Esophagus squamous epithelium (tissue), 5 donors: ENCODE results near the gene DYNC1I1. TPM values are rescaled to one million over a fixed set of nuclear protein-coding genes. Genes with fewer than 3 reads are reported as not detected.

Experiments
- DNase-seq: peaks from one replicate; lab custom pipeline; 2025; lab: John Stamatoyannopoulos, UW
- H3K27ac ChIP-seq, 4 donors: fragments of 200-600 bp; sonication (generic); one replicate each; pipeline ENCODE4 v1.5.1; 2016 to 2019; ENCODE audit warnings: mild to moderate bottlenecking in 1 of 4
- H3K27me3 ChIP-seq, 4 donors: fragments of 200-600 bp; sonication (generic); 1 replicate in 3 of 4; 2 replicates in 1 of 4; pipeline versions ENCODE4 v1.5.1 to v1.6.0; 2017 to 2021; ENCODE audit warnings: antibody characterized with exemption in 1 of 4
- H3K36me3 ChIP-seq, 3 donors: fragments of 200-600 bp; sonication (generic); one replicate each; pipeline ENCODE4 v1.5.1; 2016 to 2019
- H3K4me1 ChIP-seq, 3 donors: fragments of 200-600 bp; sonication (generic); one replicate each; pipeline ENCODE4 v1.5.1; 2017 to 2019
- H3K4me3 ChIP-seq, 4 donors: fragments of 200-600 bp; sonication (generic); 1 replicate in 3 of 4; 2 replicates in 1 of 4; pipeline ENCODE4 v1.5.1; 2016 to 2019; ENCODE audit warnings: mild to moderate bottlenecking in 2 of 4, moderate library complexity in 1 of 4
- H3K9me3 ChIP-seq, 3 donors: fragments of 200-600 bp; sonication (generic); one replicate each; pipeline ENCODE4 v1.5.1; 2016 to 2019
- CTCF ChIP-seq, 6 experiments: fragments of 450-650 bp in 4 of 6; fragments of 200-600 bp in 2 of 6; sonication (generic) in 2 of 6; IDR thresholded peaks; one replicate each; pipeline ENCODE4 v1.5.1; 2016 to 2019; ENCODE audit warnings: antibody characterized with exemption in 6 of 6, mild to moderate bottlenecking in 4 of 6, moderate library complexity in 4 of 6
- POLR2A ChIP-seq, 4 donors: fragments of 450-650 bp; IDR thresholded peaks; one replicate each; pipeline ENCODE4 v1.6.1; 2017; ENCODE audit warnings: antibody characterized with exemption in 4 of 4, mild to moderate bottlenecking in 4 of 4, moderate library complexity in 3 of 4
- WGBS, 2 donors: methylation state at CpG; one replicate each; pipeline ENCODE4 v1.1.5; 2018; 5-methylcytosine and 5-hydroxymethylcytosine counted together
- intact Hi-C: fragments of 100-400 bp; cut with DNase I; formaldehyde crosslinking; loops from one replicate; pipeline ENCODE4 v1.15.0; 2022
- total RNA-seq, 4 donors: library from RNA; depleted of rRNA; stranded (reverse); fragments of >200 nt; gene quantifications; one replicate each; pipeline ENCODE4 v1.1.0, GENCODE V29; 2016
- donor health status: DM: yes; HTN: yes; CAD: no.

DYNC1I1 gene
- total RNA-seq, 4 donors from 2014 or later, result 2.0 to 8.0 (median 2.4) TPM

DNA sequence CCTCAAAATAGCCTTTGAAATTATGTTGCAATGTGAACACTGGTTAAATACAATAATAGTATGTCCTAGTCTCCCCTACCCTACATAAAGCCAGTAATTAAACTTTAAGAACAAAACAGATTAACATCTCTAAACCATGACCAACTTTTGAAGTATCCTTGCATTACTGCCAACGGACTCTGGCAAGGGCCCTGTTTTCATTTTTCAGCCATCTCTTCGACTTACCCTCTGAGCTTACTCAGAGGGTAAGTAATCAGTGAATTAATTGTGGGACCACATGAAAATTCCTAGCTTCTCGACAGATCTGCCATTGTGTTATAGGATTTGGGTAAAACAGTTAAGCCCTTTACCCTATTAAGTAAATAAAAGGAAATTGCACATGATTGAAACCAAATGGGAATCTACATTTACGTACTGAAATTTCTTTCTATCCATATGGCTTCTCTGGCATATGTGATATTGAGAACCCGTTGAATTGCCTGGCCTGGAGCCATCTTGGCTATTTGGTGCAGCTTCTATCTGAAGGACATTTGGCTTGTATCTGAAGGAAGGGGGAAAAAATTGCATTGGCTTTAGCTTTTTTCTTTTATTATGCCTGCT lies 39.6 kb downstream of the DYNC1I1 start:
- Histone ChIP-seq H3K27me3 (no peaks in the 10 kb centered on the region), H3K27ac (no peak overlapping the region), H3K36me3 (no peaks in the 10 kb centered on the region), H3K9me3 (no peaks in the 10 kb centered on the region), H3K4me1 (no peaks in the 10 kb centered on the region), H3K4me3 (no peak overlapping the region)
- no peak for DNase-seq
- TF ChIP-seq CTCF (IDR thresholded peaks at IDR 0.05) (no peak), POLR2A (IDR thresholded peaks at IDR 0.05) (no peak)
- intact Hi-C loops, result no loop called here
- WGBS, 2 donors, result 45 to 52% methylated on average over 5 of the region's 5 CpGs

DNA sequence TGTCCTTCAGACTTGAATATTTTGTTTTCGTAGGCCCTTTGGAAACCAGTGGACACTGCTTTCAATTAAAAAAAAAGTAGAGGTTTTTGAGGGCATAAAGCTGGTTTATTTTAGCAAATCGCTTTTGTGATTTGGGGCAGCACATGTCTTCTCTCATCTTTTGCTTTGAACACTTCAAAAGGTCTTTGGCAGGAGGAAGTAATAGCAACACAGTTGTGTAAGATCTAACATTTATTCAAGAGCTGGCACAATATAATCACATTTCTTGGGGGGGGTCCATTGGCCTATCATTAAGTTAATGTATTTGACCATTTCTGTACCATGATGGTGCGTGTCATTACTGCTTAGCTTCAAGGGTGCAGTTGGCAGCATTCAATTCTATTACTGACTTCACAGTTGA lies 42.4 kb downstream of the DYNC1I1 start:
- H3K27ac ChIP-seq, result no peak overlapping the region
- intact Hi-C loops, result no loop called here
- no peaks in the 10 kb centered on the region for H3K9me3 ChIP-seq
- H3K36me3 ChIP-seq, result no peaks in the 10 kb centered on the region
- H3K4me1 ChIP-seq, result no peaks in the 10 kb centered on the region
- no peak for DNase-seq
- 78 to 83% methylated on average over 3 of the region's 3 CpGs for WGBS, 2 donors
- no peak overlapping the region for H3K4me3 ChIP-seq
- TF ChIP-seq CTCF (IDR thresholded peaks at IDR 0.05), result no peak
- TF ChIP-seq POLR2A (IDR thresholded peaks at IDR 0.05), result no peak
- H3K27me3 ChIP-seq, result no peaks in the 10 kb centered on the region

- intact Hi-C loops, result no loop called here
- DNase-seq, result no peak
Measured at GRCh38 chr7:95817866-95818640, 45.7 kb downstream of the DYNC1I1 start.

GRCh38 chr7:95820778-95821177 lies 48.4 kb downstream of the DYNC1I1 start:
- Histone ChIP-seq H3K27ac (no peak overlapping the region), H3K36me3 (no peaks in the 10 kb centered on the region), H3K4me1 (no peaks in the 10 kb centered on the region), H3K4me3 (no peak overlapping the region), H3K9me3 (no peaks in the 10 kb centered on the region), H3K27me3 (no peaks in the 10 kb centered on the region)
- TF ChIP-seq POLR2A (IDR thresholded peaks at IDR 0.05) (no peak), CTCF (IDR thresholded peaks at IDR 0.05) (no peak)
- 52 to 64% methylated on average over 7 of the region's 7 CpGs for WGBS, 2 donors
- intact Hi-C loops, result no loop called here
- DNase-seq, result no peak

More at GRCh38 chr7:95817866-95818640, 45.7 kb downstream of the DYNC1I1 start:
- Histone ChIP-seq H3K4me1 (no peaks in the 10 kb centered on the region), H3K36me3 (no peaks in the 10 kb centered on the region), H3K27ac (no peak overlapping the region), H3K9me3 (no peaks in the 10 kb centered on the region), H3K4me3 (no peak overlapping the region), H3K27me3 (no peaks in the 10 kb centered on the region)
- WGBS, 2 donors, result 60 to 84% methylated on average over 6 of the region's 6 CpGs
- no peak for TF ChIP-seq CTCF (IDR thresholded peaks at IDR 0.05)
- no peak for TF ChIP-seq POLR2A (IDR thresholded peaks at IDR 0.05)

- 87 to 88% methylated on average over 3 of the region's 3 CpGs for WGBS, 2 donors
Measured at GRCh38 chr7:95822717-95823116, 50.4 kb downstream of the DYNC1I1 start.

More at GRCh38 chr7:95822717-95823116, 50.4 kb downstream of the DYNC1I1 start:
- Histone ChIP-seq H3K4me1 (no peaks in the 10 kb centered on the region), H3K27ac (no peak overlapping the region), H3K27me3 (no peaks in the 10 kb centered on the region), H3K36me3 (no peaks in the 10 kb centered on the region), H3K4me3 (no peak overlapping the region), H3K9me3 (no peaks in the 10 kb centered on the region)
- DNase-seq, result no peak
- no peak for TF ChIP-seq CTCF (IDR thresholded peaks at IDR 0.05)
- TF ChIP-seq POLR2A (IDR thresholded peaks at IDR 0.05), result no peak
- intact Hi-C loops, result no loop called here
